Endodermal cell (in vitro differentiated cells): Measurements from ENCODE around the gene RBM28. TPM values are rescaled to one million over a fixed set of nuclear protein-coding genes. Genes with fewer than 3 reads are reported as not detected.

Experiments
- DNase-seq: peaks from one replicate; pipeline ENCODE4 v3.0.0-alpha.2; 2017
- H3K27ac ChIP-seq: 2 replicates; pipeline ENCODE4 v1.5.1; 2013; ENCODE audit warnings: mild to moderate bottlenecking, low read depth, low read length, moderate library complexity
- H3K27me3 ChIP-seq: 2 replicates; pipeline ENCODE4 v1.6.1; 2013; ENCODE audit warnings: mild to moderate bottlenecking, low read length, moderate library complexity; ENCODE audit not compliant: insufficient read depth, control insufficient read depth, poor library complexity, severe bottlenecking
- H3K36me3 ChIP-seq: 2 replicates; pipeline ENCODE4 v1.7.0; 2013; ENCODE audit warnings: mild to moderate bottlenecking, low read length, moderate library complexity; ENCODE audit not compliant: control insufficient read depth, insufficient read depth
- H3K4me1 ChIP-seq: one replicate; pipeline ENCODE4 v1.7.0; 2013; ENCODE audit warnings: low read length; ENCODE audit not compliant: control insufficient read depth, insufficient read depth
- H3K4me3 ChIP-seq: 2 replicates; pipeline ENCODE4 v1.5.1; 2013; ENCODE audit warnings: mild to moderate bottlenecking, low read length, moderate library complexity
- H3K9ac ChIP-seq: 2 replicates; pipeline ENCODE4 v1.6.1; 2013; ENCODE audit warnings: mild to moderate bottlenecking, low read length, moderate library complexity; ENCODE audit not compliant: poor library complexity, severe bottlenecking; ENCODE audit errors: extremely low read depth
- H3K9me3 ChIP-seq: 2 replicates; pipeline ENCODE4 v1.6.1; 2013; ENCODE audit warnings: mild to moderate bottlenecking, low read length, moderate library complexity; ENCODE audit not compliant: control insufficient read depth
- H3K27ac Mint-ChIP-seq: 2 replicates; pipeline ENCODE4 v1.8.0; 2020; ENCODE audit warnings: mixed read lengths
- H3K27me3 Mint-ChIP-seq: 2 replicates; pipeline ENCODE4 v1.8.0; 2021; ENCODE audit warnings: mild to moderate bottlenecking, mixed read lengths; ENCODE audit not compliant: insufficient read depth
- H3K36me3 Mint-ChIP-seq: 2 replicates; pipeline ENCODE4 v1.8.0; 2020; ENCODE audit warnings: low read depth, mixed read lengths
- H3K4me1 Mint-ChIP-seq: 2 replicates; pipeline ENCODE4 v1.8.0; 2020; ENCODE audit warnings: mixed read lengths
- H3K4me3 Mint-ChIP-seq: 2 replicates; pipeline ENCODE4 v1.8.0; 2020; ENCODE audit warnings: mild to moderate bottlenecking, moderate library complexity, mixed read lengths
- H3K9me3 Mint-ChIP-seq: 2 replicates; pipeline ENCODE4 v1.8.0; 2020; ENCODE audit warnings: mild to moderate bottlenecking, mixed read lengths
- CTCF ChIP-seq: fragments of 200-600 bp; sonication (generic); conservative IDR thresholded peaks from 2 replicates; pipeline ENCODE4 v1.5.0; 2021; ENCODE audit warnings: antibody characterized with exemption, mild to moderate bottlenecking
- WGBS, 2 experiments: methylation state at CpG; one replicate each; pipeline versions ENCODE4 v1.1.5 to v1.1.7; 2013; ENCODE audit warnings: missing lambda C conversion rate in 2 of 2, mixed read lengths in 1 of 2; ENCODE audit not compliant: insufficient coverage in 1 of 2, insufficient read length in 1 of 2; 5-methylcytosine and 5-hydroxymethylcytosine counted together
- total RNA-seq, 2 donors: library from RNA; stranded (reverse); fragmentation: NEBNext Ultra II Directional in 1 of 2; extraction: Animal tissue kit (Norgen Biotek cat#: 25700) in 1 of 2; gene quantifications; 2 replicates in 1 of 2; 3 replicates in 1 of 2; pipeline ENCODE4 v1.2.1, GENCODE V29; 2021

Gene RBM28
- total RNA-seq, 2 donors from 2014 or later, result 60.1 to 60.9 TPM

- Histone ChIP-seq H3K4me3 (no peak overlapping the region), H3K36me3 (no peaks in the 10 kb centered on the region), H3K27me3 (no peaks in the 10 kb centered on the region), H3K27ac (no peak overlapping the region), H3K9ac (no peak overlapping the region), H3K4me1 (no peaks in the 10 kb centered on the region), H3K9me3 (no peaks in the 10 kb centered on the region)
- no peak overlapping the region for H3K4me3 Mint-ChIP-seq
- DNase-seq, result no peak
- peaks cover 16% of the 10 kb centered on the region for H3K27me3 Mint-ChIP-seq
- H3K36me3 Mint-ChIP-seq, result no peaks in the 10 kb centered on the region
- H3K4me1 Mint-ChIP-seq, result peaks cover 17% of the 10 kb centered on the region
- H3K27ac Mint-ChIP-seq, result no peak overlapping the region
- no peak for TF ChIP-seq CTCF
- H3K9me3 Mint-ChIP-seq, result no peaks in the 10 kb centered on the region
- 67 to 70% methylated on average over 5 of the region's 5 CpGs for WGBS, 2 experiments
Measured at GRCh38 chr7:128265906-128266300, 77.8 kb downstream of the RBM28 start.

DNA sequence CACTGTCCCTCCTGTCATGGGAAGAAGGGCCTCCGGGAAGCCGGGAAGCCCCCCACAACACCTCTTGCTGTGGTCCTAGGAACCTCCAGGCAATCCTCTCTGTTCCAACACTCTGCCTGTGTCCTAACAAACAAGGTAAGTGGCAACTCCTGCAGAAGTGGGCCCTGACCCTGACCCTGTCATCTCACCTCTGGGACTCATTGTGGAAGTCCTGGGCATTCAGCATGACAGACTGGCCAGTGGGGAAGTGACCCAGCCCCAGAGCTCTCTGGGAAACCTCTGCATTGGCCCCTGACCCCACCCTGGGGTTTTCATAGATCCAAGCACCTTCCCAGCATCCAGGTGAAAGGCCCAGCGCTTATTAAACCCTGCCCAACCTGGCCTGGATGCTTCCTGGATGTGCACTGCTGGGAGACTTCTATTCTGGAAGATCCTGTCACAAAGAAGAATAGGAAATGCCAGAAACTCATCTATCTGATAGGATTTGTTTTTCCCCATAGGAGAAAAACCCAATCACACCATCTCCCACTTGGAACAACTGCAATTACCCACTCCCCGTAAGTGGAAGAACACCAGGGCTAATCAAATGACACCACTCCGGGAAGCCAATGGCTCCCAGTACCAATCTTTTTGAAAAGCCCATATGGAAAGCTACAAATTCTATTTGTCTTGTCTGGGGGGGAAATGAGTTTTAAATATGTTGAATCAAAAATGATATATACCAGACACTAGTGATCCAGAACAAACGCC lies 78.4 kb downstream of the RBM28 start:
- 94 to 97% methylated on average over 6 of the region's 6 CpGs for WGBS, 2 experiments
- no peaks in the 10 kb centered on the region for H3K36me3 ChIP-seq
- no peak overlapping the region for H3K4me3 Mint-ChIP-seq
- H3K27me3 ChIP-seq, result no peaks in the 10 kb centered on the region
- no peak for DNase-seq
- no peaks in the 10 kb centered on the region for H3K4me1 ChIP-seq
- H3K9ac ChIP-seq, result no peak overlapping the region
- peaks cover 17% of the 10 kb centered on the region for H3K4me1 Mint-ChIP-seq
- no peaks in the 10 kb centered on the region for H3K36me3 Mint-ChIP-seq
- TF ChIP-seq CTCF, result no peak
- no peak overlapping the region for H3K4me3 ChIP-seq
- no peak overlapping the region for H3K27ac Mint-ChIP-seq
- no peaks in the 10 kb centered on the region for H3K9me3 Mint-ChIP-seq
- peaks cover 14% of the 10 kb centered on the region for H3K27me3 Mint-ChIP-seq
- no peak overlapping the region for H3K27ac ChIP-seq
- H3K9me3 ChIP-seq, result no peaks in the 10 kb centered on the region

DNA sequence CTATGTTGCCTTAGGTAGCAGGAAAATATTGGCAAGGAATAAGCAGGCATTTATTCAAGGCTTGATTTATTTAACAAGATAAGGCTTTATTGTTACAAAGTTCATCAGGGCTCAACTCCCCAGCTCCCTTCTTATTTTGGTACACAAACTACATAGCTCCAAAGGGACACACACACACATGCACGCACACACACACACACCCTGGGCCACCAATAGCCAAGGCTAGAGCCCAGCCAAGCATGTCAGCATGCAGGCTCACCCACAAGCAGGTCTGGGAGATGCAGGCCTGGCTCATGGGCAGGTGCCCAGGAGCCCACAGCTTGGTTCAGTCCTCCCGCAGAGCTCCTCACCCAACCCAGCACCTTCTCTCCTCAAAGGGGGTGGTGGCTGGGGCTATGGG lies 79.2 kb downstream of the RBM28 start:
- no peaks in the 10 kb centered on the region for H3K27me3 ChIP-seq
- peaks cover 10% of the 10 kb centered on the region for H3K27me3 Mint-ChIP-seq
- no peaks in the 10 kb centered on the region for H3K9me3 Mint-ChIP-seq
- H3K27ac Mint-ChIP-seq, result no peak overlapping the region
- no peak overlapping the region for H3K4me3 Mint-ChIP-seq
- no peaks in the 10 kb centered on the region for H3K9me3 ChIP-seq
- H3K4me3 ChIP-seq, result no peak overlapping the region
- no peaks in the 10 kb centered on the region for H3K36me3 ChIP-seq
- peaks cover 23% of the 10 kb centered on the region for H3K4me1 Mint-ChIP-seq
- no peaks in the 10 kb centered on the region for H3K36me3 Mint-ChIP-seq
- 0 to 38% methylated on average over 1 to 2 of the region's 2 CpGs for WGBS, 2 experiments
- DNase-seq, result no peak
- H3K9ac ChIP-seq, result no peak overlapping the region
- TF ChIP-seq CTCF, result no peak
- H3K4me1 ChIP-seq, result no peaks in the 10 kb centered on the region
- no peak overlapping the region for H3K27ac ChIP-seq
